ENCODE results near the gene SCRN1.
A peak's percentile ranks its signal among the peaks of the same experiment; 100 is the strongest.
"Not testable (repeated sequence)": the region's sequence is repeated elsewhere in the genome, so short reads cannot be mapped to it uniquely, and the experiment has no call there.

SCRN1 gene

DNA sequence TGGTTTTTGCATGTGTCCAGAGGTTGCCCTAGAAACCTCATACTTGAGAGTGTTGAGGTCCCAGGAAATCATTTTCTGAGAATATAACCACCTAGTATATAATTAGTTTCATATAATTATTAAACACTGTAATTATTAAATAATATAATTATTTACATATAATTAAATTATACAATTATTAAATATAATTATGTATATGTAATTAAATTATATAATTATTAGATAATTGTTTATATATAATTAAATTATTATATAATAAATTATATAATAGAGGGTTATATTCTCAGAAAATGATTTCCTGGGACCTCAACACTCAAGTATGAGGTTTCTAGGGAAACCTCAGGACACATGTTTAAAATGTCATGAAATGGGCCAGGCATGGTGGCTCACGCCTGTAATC is 27.6 kb downstream of the SCRN1 start:
- no peak for DNase-seq

DNA sequence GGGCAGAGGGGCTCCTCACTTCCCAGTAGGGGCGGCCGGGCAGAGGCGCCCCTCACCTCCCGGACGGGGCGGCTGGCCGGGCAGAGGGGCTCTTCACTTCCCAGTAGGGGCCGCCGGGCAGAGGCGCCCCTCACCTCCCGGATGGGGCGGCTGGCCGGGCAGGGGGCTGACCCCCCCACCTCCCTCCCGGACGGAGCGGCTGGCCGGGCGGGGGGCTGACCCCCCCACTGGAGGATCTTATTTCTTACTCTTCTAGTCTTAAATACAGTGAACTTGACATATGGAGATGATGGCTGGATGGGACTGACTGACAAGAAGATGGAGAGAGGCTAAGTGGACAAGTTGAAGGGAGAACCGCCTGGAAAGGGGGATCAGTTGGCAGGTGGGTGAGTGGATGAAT is 28.0 kb downstream of the SCRN1 start:
- not testable (repeated sequence) for DNase-seq

DNA sequence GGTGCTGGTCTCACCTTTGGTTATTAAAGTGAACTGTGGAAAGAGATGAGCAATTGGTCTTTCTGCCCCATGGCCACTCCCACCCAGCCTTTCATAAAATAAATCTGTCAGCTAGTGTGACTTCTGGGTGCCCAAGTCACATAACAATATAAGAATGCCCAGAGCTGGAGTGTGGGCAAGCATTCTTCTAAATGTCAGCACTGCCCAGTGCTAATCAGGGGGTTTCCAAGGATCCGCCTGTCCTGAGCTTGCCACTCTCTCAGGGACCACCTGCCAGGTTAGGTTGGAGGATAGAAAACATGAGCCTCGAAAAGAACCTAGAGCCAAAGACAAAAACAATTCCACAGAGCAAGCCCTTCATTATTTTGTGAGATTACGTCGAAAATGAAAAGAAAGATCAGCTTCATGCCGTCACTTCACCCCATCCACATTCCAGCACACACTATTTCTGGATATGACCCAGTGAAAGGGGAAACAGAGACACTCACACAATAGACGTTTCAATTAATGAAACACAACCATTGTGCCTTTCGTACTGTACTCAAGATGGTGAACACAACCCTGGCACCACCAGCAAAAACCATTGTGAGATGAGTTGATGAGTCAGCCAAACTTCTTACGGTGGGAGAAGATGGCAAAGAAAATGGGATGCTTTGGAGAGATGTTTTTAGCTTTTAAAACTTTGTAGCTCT is 30.8 kb downstream of the SCRN1 start:
- DNase-seq, result no peak

DNA sequence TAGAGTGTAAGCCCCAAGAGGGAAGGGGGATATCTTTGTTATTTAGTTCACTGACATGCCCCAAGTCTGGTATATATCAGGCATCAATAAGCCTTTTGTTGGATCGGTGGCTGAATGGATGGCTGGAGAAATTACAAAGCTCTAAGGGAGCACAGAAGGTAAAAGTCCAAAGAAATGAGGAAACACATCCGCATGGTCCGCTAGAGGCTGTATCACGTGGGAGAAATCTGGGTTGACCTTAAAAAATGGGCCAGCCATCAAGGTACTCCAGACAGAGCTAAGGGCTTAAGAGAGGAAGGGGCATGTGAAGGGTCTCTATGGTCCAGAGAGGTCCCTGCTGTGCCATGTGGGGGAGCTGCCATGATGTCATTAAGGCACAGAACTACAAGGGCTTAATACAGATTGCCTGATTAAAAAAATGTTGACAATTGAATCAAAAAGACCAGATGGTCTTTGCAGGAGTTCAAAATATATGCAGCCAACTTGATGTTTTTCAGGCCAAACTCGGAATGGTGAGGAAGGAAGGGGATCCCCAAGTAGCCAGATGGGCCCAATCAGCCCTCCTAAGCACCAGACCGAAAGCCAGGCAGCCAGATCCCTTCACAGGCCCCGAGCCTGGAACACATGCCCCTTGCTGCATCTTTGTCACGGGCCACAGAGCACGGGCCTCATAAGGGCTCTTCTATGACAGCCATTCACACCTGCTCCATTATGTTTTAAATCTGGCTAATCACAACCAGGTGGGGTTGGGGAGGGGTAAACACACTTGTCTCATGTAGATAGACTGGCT is 31.9 kb downstream of the SCRN1 start:
- no peak for DNase-seq

DNA sequence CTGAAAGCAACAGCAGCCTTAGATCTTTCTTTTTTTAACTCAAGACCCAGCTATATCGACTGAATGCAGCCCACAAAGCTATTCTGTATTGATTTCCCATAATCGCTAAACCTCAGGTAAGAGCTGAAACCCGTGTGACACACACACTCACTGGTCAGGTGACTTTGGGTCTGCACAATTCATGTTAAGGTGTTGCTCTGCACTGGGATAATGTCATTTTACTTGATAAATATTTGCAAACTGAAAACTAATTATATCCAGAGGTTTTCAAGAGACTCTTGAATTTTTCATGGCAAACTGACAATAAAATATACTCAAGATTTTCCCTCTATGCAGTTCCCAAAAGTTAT is 33.1 kb downstream of the SCRN1 start:
- DNase-seq, result no peak

DNA sequence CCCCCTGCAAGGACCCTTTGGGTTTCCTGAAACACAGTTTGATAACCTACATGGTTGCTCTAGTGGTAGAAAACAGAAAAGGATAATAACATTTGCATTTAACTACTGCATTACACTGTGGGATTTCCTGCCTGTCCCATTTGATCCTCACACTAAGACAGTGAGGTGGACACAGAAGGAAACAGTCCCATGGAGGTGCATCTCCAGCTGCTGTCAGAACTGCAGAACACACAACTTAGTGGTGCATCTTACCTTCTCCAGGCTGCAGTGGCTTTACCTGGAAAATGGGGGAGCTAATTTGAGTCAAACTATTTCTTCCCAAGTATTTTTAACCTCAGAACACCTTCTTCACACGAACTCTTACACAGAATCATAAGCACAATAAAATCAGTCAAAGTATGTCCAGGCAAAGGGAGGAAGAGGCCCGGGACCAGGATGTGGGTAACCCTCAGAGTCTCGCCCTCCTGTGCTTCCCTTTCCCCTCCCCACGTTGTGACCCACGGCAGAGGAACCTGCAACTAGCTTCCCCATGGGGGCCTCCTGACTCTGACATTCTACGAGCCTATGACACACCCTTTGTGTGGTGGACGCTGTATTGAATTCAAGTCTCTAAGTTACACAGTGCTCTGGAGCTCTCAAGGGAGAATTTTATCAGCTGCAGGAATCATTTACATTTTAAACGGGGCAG is 33.7 kb downstream of the SCRN1 start:
- peak; percentile 18 for DNase-seq

DNA sequence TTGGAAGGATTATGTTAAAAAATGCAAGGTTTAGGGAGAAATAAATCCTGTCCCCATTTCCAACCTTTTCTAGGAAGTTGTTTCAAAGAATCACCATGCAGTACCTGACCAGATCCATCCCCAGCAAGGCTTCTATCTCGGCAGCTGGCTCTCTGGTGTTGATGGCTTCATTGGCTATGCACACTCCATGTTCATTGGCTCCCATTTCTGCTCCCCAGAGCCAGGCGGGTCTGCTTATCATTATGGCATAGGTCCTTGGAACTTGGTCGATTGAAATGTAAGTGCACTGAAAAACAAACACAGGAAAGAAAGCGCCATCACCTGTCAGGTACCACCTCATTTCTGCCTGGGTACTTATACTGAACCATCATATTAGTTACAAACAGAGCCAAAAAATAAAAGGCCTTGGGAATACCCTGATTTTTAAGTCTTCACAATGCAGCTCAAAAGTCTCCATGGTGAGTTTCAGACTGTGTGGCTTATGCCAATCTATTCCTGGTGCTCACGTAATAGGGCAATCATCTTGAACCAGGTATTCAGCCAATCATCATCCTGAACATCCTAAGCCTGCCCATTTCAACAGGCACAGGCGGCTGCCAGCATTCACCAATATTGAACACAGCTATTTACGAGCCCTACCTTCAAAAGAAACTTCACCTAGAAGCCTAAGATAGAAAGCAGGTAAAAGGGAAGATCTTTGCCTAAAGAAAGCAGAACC is 34.4 kb downstream of the SCRN1 start:
- DNase-seq, result no peak

DNA sequence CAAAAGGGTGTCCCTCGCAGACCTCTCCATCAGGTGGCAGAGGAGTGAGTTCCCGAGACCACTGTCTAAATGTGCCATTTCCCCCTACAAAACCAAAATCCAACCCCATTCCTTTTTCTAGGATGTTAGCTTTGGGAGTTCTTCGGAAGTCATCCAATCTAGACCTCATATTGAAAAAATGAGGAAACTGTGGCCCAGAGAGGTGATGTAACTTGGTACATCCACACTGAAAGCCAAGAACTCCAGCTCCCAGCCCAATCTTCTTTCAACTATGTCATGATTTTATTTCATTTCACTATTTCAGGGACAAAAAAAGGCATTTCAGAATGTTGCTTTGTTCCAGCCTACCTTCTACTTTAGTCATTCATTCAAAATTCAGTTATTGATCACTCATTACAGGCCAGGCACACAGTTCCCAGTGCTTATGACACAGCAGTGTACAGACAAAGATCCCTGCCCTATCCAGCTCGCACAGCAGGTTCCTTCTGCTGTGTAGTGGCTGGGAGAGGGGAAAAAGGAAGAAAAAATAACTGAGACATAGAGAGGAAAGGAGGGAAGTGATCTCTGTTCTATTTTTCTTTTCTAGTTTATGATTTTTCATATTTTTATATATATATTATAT is 35.8 kb downstream of the SCRN1 start:
- no peak for DNase-seq

DNA sequence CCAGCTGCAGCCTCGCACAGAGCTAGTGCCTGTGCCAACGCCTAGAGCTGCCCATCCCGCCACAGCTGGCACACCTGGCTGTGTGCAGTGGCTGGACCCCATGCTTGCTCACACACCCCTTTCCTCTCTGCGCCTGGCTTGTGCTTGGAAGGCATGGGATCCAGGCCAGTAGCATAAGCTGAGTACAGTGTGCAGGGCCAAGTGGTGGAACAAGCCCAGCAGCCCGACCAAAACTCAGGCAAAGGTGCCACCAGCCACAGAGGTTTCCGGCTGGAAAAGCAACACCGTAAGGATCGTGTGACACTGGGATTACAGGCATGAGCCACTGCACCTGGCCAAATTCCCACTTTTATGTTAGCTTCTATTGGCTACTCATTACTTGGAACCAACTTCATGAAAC is 38.4 kb downstream of the SCRN1 start:
- no peak for DNase-seq

DNA sequence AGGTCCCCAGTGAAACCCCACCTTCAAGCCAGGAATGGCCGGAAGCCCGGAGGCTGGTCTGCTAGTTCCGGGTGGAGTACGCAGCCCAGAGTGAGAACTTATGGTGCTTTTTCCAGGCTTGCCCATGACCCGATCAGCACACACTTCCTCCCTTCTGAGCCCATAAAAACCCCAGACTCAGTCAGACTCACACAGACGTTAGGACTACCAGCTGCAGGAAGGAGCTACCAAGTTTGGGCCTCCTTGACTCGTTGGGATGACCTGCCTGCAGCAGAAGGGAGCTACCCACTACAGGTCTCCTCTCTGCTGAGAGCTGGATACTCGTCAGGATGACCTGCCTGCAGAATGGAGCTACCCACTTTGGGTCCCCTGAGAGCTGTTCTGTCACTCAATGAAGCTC is 39.1 kb downstream of the SCRN1 start:
- DNase-seq, result no peak

DNA sequence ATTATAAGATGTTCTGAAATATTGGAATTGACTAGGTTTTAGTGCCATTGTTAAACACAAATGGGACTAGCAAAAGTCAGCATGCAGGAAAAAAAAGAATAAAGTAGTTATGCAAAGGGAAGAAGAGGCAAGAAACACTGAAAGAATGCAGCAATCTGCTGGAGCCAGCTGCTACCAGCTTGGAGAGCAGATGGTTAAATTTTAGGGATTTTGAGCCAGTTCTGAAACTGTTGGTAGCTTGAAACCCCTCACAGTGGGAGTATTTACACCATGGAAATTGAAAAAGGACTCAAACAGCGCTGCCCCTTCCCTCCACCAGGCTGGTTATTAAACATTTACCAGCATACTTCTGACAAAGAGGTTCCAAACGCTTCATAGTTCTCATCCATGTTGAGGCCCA is 41.0 kb downstream of the SCRN1 start:
- DNase-seq, result no peak

DNA sequence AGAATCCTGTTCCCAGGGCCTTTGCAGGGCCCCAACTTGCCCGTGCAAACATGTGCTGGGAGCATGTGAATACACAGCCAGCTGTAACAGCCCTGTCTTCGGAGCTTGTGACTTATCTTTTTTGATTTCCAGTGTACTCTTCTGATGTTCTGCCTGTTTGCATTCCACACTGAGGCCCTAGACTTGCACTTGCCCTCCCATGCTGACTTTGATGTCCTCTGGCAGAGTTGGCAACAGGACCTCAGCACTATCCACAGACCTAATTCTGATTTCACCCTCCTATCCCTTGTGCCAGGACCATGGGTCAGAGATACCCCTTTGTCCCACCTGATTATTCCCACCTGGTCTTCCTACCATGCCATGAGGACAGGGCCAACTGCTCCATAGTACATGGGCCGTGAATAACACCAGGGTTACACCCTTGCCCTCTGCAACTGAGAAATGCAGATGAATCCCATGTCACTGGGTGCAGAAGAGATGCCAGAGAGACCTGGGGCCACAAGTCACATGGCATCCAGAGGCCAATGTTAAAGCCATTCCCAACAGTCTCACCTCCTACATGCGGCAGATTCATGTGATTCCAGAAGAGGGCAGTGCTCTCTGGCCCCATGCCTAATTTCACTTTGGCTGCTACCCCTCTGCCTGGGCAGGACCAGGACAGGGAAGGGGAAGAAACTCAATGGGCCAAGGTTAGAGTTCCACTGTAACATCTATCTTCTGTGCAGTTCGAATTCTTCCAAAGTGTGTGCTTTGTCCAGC is 43.0 kb downstream of the SCRN1 start:
- no peak for DNase-seq

DNA sequence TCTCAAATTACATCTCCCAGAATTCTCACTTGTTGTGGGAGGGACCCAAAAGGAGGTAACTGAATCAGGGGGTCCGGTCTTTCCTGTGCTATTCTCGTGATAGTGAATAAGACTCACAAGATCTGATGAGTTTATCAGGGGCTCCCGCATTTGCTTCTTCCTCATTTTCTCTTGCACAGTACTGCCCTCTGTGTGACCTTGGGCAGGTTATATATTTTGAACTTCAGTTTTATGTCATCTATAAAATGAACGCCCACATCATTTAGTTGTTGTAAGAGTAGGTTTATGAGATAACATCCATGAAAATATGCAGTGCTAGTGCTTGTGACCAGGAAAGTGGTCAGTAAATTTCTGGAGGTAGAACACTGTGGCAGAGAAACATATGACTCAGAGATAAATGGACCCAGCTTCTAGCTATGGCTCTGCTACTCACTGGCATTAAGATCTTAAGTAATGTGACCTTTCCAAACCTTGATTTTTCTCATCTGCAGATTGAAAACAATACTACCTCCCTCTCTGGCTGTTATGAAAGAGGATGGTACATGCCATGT is 44.3 kb downstream of the SCRN1 start:
- no peak for DNase-seq

DNA sequence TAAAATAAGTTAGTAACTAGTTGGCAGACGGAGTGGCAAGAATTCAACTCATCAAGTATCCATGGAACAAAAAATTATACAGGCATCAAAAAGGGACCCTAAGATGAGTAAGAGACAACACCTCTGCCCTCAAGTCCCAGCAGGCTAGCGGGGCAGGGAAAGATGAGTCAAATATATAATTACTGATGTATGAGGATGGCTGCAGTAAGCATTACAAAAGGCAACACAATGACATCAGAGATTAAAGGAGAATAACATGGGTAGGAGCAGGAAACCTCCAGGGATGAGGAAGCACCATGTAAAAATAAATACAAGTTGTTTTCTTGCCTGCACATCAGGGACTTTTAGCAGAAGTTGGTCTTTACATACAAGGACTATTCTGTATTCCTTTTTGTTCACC is 49.4 kb downstream of the SCRN1 start:
- no peak for DNase-seq

DNA sequence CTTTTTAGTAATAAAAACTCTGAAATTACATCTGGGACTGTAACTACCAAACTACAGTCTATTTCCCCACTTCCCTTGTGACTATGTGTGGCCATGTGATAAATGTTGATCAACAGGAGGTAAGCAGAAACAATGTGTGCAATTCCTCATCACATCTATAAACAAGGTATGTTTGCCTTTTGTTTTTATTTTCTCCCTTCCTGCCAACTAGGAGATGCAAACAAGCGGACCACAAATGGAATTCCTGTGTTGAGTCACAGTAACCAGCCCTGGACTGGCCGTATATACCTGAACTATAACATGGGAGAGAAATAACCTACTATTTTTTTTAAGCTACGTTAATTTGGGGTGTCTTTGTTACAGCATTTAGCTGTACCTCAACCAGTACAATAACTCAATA is 52.5 kb downstream of the SCRN1 start:
- no peak for DNase-seq

DNA sequence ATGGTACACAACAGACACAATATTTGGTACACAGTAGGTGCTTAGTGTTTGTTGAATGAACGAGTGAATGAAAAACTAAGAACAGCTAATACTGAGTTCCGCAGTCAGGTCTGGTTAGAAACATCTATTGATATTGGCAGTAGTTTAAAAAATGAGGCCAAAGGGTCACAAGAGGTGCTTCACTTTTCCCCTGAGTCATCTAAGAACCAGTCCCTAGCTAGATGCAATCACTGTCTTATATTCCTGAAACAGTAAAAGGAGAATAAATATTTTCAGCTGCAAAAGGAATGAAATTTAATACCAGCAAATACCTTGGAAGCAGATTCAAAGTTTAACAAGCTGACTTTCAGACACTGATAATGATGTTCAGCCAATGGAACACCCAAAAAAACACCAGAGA is 54.5 kb downstream of the SCRN1 start:
- no peak for DNase-seq

DNA sequence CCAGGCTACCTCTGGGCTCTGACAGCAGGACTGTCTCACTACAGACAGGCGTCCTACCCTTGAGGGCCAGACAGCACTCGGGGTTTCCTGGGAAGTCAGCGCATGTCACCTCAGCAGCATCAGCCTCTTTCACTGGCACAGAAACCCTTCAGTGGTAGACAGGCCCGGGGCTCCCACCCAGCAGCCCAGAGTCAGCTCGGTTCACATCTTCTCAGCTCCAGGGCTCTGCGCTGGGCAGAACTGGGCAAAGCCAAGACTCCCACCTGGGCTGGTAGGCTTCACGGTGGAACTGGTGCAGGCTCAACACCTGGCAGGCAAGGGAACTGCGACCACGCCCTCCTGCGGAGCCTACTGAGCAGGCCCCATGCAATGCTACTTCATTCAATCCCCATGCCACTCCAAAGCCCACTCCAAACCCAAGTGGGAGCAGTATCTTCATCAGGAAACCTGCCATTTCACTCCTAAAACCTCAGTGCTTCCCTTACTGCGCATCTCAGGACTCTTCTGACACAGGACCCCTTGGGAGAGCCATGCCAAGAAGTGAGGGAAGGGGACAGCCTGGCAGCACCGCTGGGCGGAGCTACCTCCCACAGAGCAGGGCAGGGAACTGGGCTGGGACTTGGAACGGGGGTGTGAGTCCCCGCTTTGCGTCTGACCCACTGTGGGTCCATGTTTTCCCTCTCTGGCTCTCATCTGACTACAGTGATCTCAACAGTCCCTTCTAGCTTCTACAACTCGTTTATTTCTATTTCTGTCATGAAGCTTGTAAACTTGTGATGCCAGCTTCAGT is 60.4 kb downstream of the SCRN1 start:
- no peak for DNase-seq

DNA sequence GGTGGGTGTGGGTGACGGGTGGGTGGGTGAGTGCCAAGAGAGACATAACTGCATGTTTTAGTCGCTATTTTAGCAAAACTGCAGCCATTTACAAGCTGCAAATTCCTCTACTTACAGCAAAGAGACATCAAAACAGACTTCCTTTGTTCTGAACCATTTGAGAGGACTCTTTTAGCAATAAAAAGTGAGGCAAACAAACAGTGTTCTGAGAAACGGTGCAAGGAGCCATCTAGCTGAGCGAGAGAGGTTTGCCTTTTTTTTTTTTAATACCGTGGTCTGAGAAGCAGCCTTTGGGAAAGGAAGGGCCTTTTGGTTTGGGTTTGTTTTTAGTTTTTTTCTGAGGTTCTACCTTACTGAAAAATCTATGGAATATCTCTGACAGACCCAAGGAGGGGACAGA is 62.9 kb downstream of the SCRN1 start:
- no peak for DNase-seq

DNA sequence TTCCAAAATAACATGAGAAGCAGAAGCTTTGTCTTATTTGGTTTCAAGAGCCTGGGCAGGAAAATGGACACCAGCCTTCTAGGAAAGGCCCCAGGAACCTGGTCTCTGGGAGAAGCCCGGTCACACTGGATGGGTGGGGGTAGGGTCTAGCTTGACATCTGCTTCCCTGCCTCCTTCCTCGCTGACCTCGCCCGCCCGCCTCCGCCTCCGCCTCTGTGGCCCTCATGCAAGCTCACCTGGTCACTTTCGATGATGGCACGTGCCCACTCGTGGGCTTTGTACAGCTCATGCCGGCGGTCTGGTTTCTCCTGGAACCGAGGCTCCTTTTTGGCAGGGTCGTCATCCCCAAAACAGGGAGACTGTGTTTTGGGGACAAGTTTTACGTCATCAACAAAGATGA is 63.4 kb downstream of the SCRN1 start:
- DNase-seq, result no peak

DNA sequence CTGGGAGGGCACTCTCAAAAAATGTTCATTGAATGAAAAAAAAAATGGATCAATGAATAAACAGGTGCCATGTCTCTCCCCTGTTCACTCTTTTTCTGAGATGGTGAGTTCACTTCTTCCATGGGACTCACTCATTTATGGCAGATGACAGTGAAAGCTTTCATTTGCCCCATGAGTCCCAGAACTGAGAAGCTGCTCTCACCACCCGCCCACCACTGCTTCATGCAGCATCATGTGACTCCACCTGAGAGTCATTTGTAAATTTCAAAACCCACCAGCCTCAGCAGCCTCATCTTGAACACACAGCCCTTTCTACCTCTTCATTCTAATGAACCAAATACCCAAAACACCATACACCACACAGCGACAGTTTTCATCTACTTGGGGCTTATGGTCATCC is 64.9 kb downstream of the SCRN1 start:
- no peak for DNase-seq

DNA sequence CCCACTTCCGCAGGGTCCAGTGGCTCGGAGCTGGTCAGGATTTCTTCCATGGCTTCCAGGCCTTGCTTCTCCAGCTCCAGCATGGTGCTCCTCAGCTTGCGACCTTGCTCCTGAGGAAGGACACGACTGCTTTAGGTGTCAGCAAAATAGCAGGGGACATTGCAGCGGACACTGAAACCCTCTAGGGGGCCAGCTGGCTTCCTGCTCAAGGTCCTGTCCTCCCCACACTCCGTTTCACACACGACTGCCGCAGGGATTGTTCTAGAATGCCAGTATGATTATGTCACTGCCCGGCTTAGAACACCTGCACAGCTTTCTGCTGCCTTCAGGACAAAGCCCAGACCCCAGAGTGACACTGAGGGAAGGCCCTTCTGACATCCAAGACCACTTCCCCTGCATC is 65.6 kb downstream of the SCRN1 start:
- no peak for DNase-seq
